Adipose tissue (tissue), 3 donors: ENCODE data around the gene TP73. TPM values are rescaled to one million over a fixed set of nuclear protein-coding genes. Genes with fewer than 3 reads are reported as not detected.

Experiments
- H3K27ac ChIP-seq: one replicate; pipeline ENCODE4 v1.5.1; 2013; ENCODE audit warnings: low read depth, low read length
- WGBS, 3 donors: extraction: QIAGEN DNeasy Blood & Tissue Kit; methylation state at CpG; one replicate each; pipeline ENCODE4 v1.1.7; 2013; 5-methylcytosine and 5-hydroxymethylcytosine counted together
- polyA plus RNA-seq, 3 donors: library from polyadenylated mRNA; stranded (reverse); fragments of 200-250 nt; gene quantifications; one replicate each; pipeline ENCODE4 v1.2.3, GENCODE V29; 2013
- donor health status: healthy with polysubstance abuse.
- donor health status: Bipolar disorder and iron deficiency.
- donor health status: healthy.

TP73 gene
- polyA plus RNA-seq, 3 donors, result 0.01 to 0.24 TPM; not detected in 1

DNA sequence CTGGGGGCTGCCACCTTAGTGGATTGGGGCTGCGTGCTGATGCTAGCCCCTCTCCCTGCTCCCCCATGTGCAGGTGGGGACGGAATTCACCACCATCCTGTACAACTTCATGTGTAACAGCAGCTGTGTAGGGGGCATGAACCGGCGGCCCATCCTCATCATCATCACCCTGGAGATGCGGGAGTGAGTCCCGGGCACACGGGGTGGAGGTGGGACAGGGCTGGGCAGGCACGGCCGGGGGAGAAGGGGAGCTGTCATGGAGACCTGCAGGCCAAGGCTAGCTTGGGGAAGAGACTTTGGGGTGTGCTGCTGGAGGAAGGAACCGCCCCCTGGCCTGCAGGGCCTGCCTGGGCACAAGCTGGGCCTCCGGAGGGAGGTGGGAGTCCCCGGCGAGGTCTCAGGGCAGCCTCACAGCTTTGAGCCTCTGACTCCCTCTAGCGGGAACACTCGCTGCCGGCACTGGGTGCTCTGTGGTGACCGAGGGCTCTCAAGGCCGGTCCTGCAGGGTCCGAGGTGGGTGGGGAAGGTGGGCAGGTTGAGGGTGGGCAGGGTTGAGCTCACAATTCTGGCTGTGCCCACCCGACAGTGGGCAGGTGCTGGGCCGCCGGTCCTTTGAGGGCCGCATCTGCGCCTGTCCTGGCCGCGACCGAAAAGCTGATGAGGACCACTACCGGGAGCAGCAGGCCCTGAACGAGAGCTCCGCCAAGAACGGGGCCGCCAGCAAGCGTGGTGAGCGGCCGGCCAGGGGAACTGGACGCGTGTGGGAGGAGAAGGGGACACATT, 74.9 kb downstream of the TP73 start:
- H3K27ac ChIP-seq, result no peak overlapping the region
- WGBS, 3 donors, result 55 to 62% (median 56%) methylated on average over 35 to 37 of the region's 37 CpGs

DNA sequence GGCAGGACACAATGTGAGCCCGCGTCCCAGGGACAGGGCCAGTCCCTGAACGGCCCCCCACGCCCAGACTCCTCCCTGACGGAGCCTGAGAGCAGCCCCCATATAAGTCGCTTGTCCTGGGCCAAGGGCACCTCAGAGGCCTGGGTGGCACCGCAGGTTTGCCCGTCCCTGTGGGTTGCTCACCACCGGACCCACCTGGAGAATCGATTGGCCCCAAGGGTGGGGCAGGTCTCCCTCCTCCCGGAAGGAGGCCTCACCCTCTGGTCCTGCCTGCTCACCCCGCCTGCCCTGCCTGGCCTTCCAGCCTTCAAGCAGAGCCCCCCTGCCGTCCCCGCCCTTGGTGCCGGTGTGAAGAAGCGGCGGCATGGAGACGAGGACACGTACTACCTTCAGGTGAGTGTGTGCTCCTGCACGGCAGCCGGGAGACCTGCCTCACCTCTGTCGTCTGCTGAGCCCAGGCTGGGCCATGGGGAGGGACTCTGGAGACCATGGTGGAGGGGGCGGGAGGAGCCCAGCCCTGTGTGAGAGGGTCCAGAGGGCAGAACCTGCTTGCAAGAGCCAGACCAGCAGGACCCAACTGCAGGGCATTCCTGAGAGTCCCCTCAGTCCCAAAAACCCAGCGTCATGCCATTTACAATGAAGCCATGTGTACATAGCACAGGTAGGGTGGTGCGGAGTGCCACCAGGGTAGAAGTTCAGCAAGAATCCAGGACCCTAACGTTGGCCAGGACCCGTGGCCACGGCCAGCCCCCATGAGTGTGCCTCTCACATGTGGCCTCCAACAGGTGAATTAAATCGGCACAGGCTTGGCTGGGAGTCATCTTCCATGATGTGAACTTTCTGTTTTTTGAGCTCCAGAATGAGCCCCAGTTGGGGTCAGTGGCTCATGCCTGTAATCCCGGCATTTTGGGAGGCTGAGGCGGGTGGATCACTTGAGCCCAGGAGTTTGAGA, 75.8 kb downstream of the TP73 start:
- WGBS, 3 donors, result 79 to 84% (median 83%) methylated on average over 24 to 31 of the region's 31 CpGs
- no peak overlapping the region for H3K27ac ChIP-seq

- WGBS, 3 donors, result 74 to 80% (median 78%) methylated on average over 29 to 32 of the region's 32 CpGs
- no peak overlapping the region for H3K27ac ChIP-seq
Measured at GRCh38 chr1:3729594-3730542, 77.6 kb downstream of the TP73 start.

GRCh38 chr1:3730543-3731247, 78.4 kb downstream of the TP73 start:
- H3K27ac ChIP-seq, result no peak overlapping the region
- 73 to 88% (median 78%) methylated on average over 23 to 25 of the region's 25 CpGs for WGBS, 3 donors

- WGBS, 3 donors, result 57 to 66% (median 62%) methylated on average over 21 to 25 of the region's 25 CpGs
- H3K27ac ChIP-seq, result no peak overlapping the region
Measured at GRCh38 chr1:3731583-3732433, 79.5 kb downstream of the TP73 start.

- WGBS, 3 donors, result 37 to 45% (median 42%) methylated on average over 37 of the region's 37 CpGs
- no peak overlapping the region for H3K27ac ChIP-seq
Measured at GRCh38 chr1:3732434-3733093, 80.2 kb downstream of the TP73 start.

- H3K27ac ChIP-seq, result no peak overlapping the region
- 66 to 74% (median 71%) methylated on average over 29 of the region's 29 CpGs for WGBS, 3 donors
Measured at GRCh38 chr1:3733094-3733882, 81.0 kb downstream of the TP73 start.

- no peak overlapping the region for H3K27ac ChIP-seq
- 80 to 86% (median 85%) methylated on average over 17 of the region's 17 CpGs for WGBS, 3 donors
Measured at GRCh38 chr1:3733883-3734589, 81.7 kb downstream of the TP73 start.

GRCh38 chr1:3734602-3735001, 82.3 kb downstream of the TP73 start:
- 88 to 95% (median 93%) methylated on average over 16 of the region's 16 CpGs for WGBS, 3 donors
- no peak overlapping the region for H3K27ac ChIP-seq

- no peak overlapping the region for H3K27ac ChIP-seq
- WGBS, 3 donors, result 87 to 91% (median 87%) methylated on average over 12 of the region's 12 CpGs
Measured at GRCh38 chr1:3735027-3735681, 82.8 kb downstream of the TP73 start.

DNA sequence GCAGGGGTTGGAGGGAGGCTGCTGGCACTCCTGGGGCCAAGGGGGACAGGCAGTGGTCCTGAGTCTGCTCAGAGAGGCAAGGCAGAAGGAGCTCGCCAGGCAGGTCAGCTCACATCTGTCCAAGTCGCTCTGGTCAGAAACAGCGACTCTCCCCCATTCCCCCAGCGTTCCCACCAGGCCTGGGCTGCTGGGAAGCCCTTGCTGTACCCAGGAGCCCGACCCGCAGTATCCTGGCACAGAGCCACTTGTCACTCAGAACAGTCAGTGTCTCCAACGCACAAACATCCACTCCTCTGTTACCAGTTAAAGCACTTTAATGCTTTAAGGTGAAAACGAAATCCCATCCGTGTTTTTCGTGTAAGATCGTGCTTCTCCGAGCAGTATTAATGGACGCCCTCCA, 83.4 kb downstream of the TP73 start:
- H3K27ac ChIP-seq, result no peak overlapping the region
- 79 to 90% (median 89%) methylated on average over 13 of the region's 13 CpGs for WGBS, 3 donors

GRCh38 chr1:3736131-3736561, 83.8 kb downstream of the TP73 start:
- 85 to 91% (median 85%) methylated on average over 13 of the region's 13 CpGs for whole genome bisulfite sequencing, 3 donors
- H3K27ac ChIP-seq, result no peak overlapping the region

- WGBS, 3 donors, result 86 to 90% (median 89%) methylated on average over 14 of the region's 14 CpGs
- no peak overlapping the region for H3K27ac ChIP-seq
Measured at GRCh38 chr1:3736708-3737107, 84.4 kb downstream of the TP73 start.

DNA sequence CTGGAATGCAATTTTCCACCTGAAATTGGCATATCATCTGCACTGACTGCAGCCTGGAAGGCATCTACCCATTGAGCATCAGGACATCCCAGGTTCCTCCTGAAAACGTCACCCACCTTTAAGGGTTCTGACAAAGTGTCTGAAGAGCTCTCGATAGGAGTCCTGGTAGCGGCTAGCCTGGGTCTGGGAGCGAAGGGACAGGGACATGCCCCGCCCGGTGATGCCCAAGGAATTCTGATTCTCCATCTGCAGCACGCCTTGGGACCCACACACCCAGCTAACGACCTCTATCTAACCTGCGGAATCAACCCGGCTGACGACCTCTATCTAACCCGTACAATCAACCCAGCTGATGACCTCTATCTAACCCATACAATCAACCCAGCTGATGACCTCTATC, 86.6 kb downstream of the TP73 start:
- H3K27ac ChIP-seq, result no peak overlapping the region
- 93 to 94% (median 94%) methylated on average over 12 of the region's 12 CpGs for WGBS, 3 donors

GRCh38 chr1:3740042-3740441, 87.7 kb downstream of the TP73 start:
- WGBS, 3 donors, result 87 to 91% (median 90%) methylated on average over 9 of the region's 9 CpGs
- no peak overlapping the region for H3K27ac ChIP-seq
